ENCODE measurements around the gene UPK1A. TPM values are rescaled to one million over a fixed set of nuclear protein-coding genes. Genes with fewer than 3 reads are reported as not detected.

UPK1A gene
- total RNA-seq, result not detected in 2 replicates

DNA sequence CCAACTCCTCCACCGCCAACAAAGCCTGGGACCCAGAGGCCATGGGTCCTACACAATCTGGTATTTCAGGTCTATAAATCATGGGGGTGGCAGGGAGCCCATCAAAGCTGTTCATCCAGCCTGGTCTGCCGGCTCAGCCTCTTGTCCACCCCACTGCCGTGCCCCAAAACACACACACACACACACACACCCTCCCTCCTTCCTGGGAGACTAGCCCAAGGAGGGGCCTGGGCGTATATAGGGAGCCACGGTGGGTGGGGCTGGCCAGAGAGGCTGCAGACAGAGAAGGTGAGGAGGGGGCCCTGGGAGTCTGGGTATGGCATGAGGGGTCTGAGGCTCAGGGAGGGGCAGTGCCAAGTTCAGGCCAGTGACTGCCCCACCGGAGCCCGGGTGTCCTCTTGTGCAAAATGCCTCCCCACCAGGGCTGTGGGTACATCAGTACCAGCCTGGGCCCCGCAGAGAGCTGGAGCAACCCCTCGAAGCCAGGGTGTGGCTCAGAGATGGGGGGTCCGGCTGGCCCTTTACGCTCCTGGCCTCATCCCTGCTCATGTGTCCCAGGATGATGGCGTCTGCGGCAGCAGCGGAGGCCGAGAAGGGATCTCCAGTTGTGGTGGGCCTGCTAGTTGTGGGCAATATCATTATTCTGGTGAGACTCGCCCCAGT, at the start of gene UPK1A:
Gene UPK1A (plus strand): TSS at position 267 of the 663 bp plus-strand sequence. CDS start 296 bp downstream, at position 563.
- no peak for DNase-seq (ENCODE audit: extremely low read depth, low read depth, low spot score)

DNA sequence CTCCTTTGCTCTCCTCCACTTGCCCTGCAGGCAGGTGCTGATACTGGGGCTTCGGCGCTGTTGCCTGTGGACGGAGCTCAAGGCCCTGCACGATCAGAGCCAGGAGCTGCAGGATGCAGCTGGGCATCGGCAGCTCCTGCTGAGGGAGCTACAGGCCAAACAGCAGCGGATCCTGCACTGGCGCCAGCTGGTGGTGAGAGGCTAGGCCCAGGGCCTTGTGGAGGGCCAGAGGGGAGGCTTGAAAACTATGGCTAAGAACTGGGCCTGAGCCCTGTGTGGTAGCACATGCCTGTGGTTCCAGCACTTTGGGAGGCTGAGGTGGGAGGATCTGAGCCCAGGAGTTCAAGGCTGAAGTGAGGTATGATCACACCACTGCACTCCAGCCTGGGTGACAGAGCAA, 47.5 kb upstream of the UPK1A start:
- DNase-seq (ENCODE audit: extremely low read depth, low read depth, low spot score), result no peak

DNA sequence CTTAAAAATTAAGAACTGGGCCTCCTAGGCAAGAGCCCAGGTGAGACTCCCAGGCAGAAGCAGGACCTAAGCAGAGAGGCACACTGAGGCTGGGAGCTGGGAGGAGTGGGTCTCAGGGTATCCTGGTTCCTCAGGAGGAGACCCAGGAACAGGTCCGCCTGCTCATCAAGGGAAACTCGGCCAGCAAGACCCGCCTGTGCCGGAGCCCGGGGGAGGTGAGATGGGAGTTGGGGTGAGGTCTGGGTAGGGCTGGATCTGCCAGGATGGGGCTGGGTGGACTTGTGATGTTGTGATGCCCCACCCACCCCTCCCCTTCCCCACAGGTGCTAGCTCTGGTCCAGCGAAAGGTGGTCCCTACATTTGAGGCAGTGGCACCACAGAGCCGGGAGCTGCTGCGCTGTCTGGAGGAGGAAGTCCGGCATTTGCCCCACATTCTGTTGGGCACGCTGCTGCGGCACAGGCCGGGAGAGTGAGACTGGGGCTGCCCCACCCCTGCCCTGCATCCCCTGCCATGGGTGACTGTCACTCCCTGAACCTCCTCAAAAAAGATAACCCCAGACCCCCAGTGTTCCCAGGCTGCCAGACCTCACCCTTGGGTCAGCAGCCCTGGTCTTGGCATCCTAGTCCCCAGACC, 46.9 kb upstream of the UPK1A start:
- DNase-seq (ENCODE audit: extremely low read depth, low read depth, low spot score), result no peak

DNA sequence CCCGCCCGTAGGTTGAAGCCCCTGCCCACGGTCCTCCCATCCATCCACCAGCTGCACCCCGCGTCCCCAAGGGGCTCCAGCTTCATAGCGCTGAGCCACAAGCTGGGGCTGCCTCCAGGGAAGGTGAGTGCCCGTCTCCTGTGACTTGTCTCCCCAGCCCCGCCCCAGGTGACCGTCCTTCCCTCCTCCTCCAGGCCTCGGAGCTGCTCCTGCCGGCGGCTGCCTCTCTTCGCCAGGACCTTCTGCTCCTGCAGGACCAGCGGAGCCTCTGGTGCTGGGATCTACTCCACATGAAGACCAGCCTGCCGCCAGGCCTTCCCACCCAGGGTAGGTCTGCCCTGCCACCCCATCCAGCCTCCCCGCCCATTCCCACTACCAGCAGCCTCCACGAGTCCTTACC, 46.3 kb upstream of the UPK1A start:
- no peak for DNase-seq (ENCODE audit: extremely low read depth, low read depth, low spot score)

DNA sequence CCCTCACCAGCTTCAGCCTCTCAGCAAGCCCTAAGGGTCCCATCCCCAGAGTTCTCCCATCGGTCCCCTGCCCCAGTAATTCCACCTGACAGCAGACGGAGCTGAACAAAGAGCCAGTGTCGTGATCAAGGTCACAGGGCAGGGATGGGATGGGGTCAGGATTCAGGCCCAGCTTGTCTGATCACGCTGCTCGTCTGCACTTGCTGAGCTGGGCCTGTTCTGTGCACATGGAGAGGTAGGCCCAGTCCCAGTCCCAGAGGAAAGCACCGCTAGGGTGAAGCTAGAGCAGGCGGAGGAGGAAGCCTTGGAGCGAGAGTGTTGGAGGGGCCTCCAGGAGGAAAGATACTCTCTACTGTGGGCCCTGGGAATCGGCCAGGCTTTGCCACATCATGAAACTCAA, 44.6 kb upstream of the UPK1A start:
- no peak for DNase-seq (ENCODE audit: extremely low read depth, low read depth, low spot score)

DNA sequence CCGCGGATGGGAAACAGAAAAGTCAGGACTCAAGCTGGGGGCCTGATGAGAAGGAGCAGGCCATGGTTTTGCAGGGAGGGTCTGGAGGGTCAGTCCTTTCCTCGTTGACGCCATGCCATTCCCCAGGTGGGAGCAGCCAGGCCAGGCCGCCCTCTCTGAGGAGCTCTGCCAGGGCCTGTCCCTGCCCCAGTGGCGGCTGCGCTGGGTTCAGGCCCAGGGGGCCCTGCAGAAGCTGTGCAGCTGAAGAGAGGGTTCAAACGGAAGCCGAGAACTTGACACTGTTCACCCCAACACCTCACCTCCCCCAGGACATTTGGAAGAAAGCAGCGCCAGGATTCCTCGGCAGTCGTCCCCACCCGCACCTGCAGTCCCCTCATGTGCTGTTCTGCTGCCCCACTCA, 43.6 kb upstream of the UPK1A start:
- DNase-seq (ENCODE audit: extremely low read depth, low read depth, low spot score), result no peak

DNA sequence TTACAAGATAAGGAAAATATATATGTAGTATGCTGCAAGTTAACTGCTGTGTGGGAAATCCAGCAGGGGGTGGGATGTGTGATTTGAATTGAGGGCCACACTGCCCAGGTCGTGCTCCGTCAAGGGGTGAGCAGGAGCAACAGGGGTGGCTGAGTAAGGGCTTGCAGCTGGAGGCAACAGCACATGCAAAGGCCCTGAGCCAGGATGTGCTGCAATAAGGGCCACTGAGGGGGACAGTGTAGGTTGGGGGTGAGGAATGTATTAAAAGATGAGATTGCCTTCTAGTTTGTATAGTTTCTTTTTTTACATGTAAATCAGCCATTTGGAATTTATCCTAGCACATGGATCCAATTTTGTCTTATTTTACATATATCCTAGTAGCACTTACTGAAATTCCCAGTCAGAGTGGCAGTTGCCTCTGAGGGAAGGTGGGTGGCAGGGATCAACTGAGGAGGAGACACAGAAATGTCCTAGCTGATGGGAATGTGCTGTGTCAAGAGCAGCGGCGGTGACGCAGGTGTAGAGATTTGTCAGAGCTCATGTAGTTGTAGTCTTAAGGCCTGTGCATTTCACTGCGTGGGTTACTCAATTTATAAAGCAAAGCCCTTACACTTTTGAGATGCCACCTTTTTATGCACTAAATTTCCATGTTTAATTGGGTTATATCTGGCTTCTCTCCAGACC, 42.8 kb upstream of the UPK1A start:
- no peak for DNase-seq (ENCODE audit: extremely low read depth, low read depth, low spot score)

DNA sequence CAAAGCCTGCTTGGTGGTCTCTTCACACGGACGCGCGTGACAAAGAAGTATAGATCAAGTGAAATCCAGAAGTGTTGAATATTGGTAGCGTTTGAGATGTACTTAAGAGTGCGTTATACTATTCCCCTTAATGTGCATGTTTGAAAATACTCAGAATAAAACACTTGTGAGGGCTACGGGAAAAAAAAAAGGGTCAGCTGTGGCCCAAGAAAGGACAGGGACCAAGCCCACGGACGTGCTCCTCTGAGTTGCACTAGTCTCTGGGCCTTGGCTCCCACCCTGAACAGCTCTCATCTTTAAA, 38.1 kb upstream of the UPK1A start:
- DNase-seq (ENCODE audit: extremely low read depth, low read depth, low spot score), result no peak

DNA sequence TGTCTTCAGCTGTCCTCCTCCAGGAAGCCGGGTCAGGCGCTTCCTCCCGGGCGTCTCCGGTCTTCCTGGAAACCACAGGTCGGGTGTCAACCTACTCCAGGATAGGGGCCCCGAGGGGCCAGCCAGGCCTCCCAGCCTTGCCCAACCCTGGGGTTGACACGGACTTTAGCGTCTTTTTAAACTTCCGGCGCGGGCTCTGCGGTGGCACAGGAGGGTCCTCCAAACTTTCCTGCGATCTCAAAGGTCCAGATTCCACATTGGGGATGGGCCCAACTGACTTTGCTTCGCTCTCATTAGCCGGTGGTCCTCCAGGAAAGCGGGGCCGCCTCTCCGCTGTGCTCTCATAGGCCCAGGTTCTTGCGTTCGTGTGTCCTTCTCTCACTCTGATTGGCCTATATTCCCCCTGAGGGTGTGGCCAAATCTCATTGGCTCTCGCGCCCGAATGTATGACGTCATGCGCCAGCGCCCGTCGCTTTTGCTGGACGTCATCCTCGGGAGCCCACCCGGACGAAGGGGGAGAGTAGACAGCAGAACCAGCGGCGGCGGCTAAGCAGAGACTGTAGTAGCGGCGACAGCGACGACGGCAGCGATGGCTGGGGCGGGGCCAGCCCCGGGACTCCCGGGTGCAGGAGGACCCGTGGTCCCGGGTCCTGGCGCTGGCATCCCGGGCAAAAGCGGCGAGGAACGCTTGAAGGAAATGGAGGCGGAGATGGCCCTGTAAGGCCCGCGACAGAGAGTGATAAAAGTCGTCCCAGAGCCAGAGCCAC, 37.6 kb upstream of the UPK1A start, which contains the start of gene RBM42:
Gene RBM42 (plus strand): TSS at position 472 of the 767 bp plus-strand sequence. CDS start 118 bp downstream, at position 590.
- DNase-seq (ENCODE audit: extremely low read depth, low read depth, low spot score), result peak; percentile 92

DNA sequence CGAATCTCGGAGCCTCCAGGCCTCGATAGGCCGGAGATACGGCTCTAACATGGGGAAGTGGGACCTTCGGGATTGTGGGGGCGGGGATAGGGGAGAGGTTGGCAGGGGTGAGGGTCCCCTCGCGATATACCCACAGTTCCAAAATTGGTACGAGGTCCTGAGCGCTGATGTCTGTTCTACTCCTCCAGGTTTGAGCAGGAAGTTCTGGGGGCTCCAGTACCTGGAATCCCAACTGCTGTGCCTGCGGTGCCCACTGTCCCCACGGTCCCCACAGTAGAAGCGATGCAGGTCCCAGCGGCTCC, 37.0 kb upstream of the UPK1A start:
- no peak for DNase-seq (ENCODE audit: extremely low read depth, low read depth, low spot score)

DNA sequence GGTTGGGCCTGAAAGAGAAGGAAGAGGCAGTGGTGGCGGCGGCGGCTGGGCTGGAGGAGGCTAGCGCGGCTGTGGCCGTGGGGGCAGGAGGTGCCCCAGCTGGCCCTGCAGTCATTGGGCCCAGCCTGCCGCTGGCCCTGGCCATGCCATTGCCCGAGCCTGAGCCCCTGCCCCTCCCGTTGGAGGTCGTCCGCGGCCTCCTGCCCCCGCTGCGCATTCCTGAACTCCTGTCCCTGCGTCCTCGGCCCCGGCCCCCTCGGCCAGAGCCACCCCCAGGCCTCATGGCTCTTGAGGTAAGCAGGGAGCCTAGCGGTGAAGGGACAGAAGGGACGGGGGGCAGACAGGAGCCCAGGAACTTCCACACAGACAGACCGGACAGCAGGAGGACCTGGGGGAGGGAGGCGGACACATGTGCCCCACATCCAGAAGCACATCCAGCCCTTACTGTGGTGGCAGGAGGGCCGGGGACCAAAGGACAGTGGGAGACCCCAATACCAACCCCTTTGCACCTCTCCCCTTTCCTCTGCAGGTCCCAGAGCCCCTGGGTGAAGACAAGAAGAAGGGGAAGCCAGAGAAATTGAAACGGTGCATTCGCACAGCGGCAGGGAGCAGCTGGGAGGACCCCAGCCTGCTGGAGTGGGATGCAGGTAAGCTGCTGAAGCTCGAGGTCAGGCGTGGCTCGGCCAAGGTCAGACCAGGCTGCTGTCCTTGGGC, 32.4 kb upstream of the UPK1A start:
- no peak for DNase-seq (ENCODE audit: extremely low read depth, low read depth, low spot score)

DNA sequence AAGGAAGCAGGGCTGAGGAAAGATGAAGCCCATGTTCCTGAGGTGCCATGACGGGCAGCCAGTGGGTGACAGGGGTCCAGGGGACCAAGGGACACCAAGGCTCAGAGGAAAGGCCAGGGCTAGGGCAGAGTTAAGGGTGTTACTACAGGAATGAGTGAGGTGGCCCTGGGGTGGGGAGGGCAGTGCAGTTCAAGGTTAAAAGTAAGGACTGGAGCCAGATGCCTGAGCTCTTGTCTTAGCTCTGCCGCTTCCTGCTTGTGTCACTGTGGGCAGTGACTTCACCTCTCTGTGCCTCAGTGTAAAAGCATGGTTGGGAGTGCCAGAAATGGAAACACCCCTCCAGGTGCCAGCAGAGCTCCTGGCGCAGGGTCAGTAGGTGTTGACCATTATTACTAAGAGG, 29.7 kb upstream of the UPK1A start:
- DNase-seq (ENCODE audit: extremely low read depth, low read depth, low spot score), result no peak

DNA sequence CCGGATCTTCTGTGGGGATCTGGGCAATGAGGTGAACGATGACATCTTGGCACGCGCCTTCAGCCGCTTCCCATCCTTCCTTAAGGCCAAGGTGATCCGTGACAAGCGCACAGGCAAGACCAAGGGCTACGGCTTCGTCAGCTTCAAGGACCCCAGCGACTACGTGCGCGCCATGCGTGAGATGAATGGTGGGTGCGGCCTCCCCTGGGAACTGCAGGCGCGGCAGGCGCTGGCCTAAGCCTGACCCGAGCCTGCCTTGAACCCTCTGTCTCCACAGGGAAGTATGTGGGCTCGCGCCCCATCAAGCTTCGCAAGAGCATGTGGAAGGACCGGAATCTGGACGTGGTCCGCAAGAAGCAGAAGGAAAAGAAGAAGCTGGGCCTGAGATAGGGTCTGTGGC, 29.2 kb upstream of the UPK1A start:
- no peak for DNase-seq (ENCODE audit: extremely low read depth, low read depth, low spot score)

DNA sequence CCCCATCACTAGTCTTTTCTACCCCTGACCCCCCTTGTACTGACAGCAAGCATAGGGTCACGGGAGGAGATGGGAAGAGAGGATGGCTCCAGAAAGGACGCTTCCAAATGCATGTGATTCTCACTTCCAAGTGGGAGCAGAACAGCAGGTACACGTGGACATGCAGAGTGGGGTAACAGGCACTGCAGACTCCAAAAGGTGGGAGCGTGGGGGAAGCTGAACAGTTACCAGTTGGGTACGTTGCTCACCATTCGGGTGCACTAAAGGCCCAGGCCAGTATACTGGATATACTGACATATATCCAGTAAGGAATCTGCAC, 27.0 kb upstream of the UPK1A start:
- DNase-seq (ENCODE audit: extremely low read depth, low read depth, low spot score), result no peak

DNA sequence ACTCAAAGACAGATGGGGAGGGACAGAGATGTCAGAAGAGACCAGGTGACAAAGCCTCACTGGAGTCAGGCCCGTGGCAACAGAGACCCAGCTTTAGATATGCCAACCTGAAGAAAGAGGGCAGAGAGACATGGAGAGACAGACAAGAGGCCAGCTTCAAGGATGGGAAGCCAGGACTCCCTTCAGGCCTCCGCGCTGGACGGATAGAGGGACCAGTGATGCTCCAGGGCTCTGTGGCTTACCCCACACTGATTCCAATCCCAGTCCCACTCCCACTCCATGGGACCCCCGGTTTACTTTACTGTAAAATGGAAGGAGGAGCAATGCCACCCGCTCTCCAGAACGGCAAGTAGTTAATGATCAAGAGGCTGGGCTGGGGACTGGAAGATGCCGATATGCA, 26.5 kb upstream of the UPK1A start:
- no peak for DNase-seq (ENCODE audit: extremely low read depth, low read depth, low spot score)

DNA sequence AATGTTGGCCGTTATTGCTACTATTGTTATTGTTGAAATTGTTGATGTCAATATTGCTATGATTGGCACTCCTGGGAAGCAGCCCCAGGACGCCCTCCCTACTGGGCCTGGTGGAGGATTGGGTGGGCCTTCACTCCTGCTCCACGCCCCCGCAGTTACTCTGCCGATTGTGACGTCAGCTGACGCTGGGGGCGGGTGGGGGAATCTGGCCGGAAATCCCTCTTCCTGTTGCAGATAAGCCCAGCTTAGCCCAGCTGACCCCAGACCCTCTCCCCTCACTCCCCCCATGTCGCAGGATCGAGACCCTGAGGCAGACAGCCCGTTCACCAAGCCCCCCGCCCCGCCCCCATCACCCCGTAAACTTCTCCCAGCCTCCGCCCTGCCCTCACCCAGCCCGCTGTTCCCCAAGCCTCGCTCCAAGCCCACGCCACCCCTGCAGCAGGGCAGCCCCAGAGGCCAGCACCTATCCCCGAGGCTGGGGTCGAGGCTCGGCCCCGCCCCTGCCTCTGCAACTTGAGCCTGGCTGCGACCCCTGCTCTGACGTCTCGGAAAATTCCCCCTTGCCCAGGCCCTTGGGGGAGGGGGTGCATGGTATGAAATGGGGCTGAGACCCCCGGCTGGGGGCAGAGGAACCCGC, 24.7 kb upstream of the UPK1A start, which contains the start of gene ETV2:
Gene ETV2 (plus strand): TSS at position 231 of the 637 bp plus-strand sequence. CDS start 716 bp downstream, outside the sequence.
- no peak for DNase-seq (ENCODE audit: extremely low read depth, low read depth, low spot score)

DNA sequence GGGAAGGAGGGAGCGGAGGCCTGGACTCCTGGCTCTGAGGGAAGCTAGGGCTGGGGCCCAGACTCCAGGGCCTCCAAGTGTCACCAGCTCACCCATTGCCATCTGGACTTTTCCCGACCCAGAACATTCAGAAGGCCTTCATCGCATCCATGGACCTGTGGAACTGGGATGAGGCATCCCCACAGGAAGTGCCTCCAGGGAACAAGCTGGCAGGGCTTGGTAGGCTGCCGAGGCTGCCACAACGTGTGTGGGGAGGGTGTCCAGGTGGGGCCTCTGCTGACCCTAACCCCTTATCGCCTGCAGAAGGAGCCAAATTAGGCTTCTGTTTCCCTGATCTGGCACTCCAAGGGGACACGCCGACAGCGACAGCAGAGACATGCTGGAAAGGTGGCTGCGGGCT, 24.0 kb upstream of the UPK1A start:
- no peak for DNase-seq (ENCODE audit: extremely low read depth, low read depth, low spot score)

DNA sequence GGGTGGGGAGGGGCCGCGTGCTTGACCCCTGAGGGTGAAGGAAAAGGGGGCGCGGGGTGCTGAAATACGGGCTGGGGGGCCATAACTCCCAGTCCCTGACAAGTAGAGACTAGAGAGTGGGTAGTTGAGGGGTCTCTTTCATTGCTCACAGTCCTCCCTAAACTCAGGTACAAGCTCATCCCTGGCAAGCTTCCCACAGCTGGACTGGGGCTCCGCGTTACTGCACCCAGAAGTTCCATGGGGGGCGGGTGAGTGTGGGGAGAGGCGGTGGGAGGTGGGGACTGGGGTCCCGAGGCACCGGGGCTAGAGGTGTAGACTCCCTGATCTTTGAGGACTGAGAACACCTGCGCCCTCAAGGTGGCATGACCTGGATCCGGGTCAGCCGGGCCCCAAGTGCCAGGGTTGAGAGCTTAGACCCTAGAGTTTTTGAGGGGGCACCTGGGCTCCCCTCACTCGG, 23.5 kb upstream of the UPK1A start:
- no peak for DNase-seq (ENCODE audit: extremely low read depth, low read depth, low spot score)

DNA sequence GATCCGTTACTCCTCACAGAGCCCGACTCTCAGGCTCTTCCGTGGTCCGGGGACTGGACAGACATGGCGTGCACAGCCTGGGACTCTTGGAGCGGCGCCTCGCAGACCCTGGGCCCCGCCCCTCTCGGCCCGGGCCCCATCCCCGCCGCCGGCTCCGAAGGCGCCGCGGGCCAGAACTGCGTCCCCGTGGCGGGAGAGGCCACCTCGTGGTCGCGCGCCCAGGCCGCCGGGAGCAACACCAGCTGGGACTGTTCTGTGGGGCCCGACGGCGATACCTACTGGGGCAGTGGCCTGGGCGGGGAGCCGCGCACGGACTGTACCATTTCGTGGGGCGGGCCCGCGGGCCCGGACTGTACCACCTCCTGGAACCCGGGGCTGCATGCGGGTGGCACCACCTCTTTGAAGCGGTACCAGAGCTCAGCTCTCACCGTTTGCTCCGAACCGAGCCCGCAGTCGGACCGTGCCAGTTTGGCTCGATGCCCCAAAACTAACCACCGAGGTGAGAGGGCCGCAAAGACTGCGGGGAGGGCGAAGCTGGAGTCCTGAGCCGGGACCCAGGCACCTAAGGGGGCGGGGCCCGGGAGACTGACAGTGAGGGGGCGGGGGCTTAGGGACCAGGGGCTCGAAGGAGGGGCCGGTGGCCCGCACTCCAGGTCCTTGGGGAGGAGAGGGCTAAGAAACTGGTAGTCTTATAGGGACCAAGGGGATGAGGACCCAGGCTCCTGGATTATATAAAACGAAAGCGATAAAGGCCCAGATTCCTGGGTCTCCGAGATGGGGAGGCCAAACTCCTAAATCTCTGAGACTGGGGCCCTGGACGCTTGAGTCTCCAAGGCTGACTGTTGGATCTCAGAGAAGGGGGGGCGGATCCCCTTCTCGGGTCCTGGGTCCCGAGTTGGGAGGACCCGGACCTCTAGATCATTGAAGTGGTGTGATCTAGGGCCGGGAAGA, 22.8 kb upstream of the UPK1A start:
- no peak for DNase-seq (ENCODE audit: extremely low read depth, low read depth, low spot score)
